Measurements from ENCODE around the gene TMEM222. TPM values are rescaled to one million over a fixed set of nuclear protein-coding genes. Genes with fewer than 3 reads are reported as not detected.

Gene TMEM222
- total RNA-seq, 2 experiments from 2014 or later = 33.7 to 35.7 TPM

DNA sequence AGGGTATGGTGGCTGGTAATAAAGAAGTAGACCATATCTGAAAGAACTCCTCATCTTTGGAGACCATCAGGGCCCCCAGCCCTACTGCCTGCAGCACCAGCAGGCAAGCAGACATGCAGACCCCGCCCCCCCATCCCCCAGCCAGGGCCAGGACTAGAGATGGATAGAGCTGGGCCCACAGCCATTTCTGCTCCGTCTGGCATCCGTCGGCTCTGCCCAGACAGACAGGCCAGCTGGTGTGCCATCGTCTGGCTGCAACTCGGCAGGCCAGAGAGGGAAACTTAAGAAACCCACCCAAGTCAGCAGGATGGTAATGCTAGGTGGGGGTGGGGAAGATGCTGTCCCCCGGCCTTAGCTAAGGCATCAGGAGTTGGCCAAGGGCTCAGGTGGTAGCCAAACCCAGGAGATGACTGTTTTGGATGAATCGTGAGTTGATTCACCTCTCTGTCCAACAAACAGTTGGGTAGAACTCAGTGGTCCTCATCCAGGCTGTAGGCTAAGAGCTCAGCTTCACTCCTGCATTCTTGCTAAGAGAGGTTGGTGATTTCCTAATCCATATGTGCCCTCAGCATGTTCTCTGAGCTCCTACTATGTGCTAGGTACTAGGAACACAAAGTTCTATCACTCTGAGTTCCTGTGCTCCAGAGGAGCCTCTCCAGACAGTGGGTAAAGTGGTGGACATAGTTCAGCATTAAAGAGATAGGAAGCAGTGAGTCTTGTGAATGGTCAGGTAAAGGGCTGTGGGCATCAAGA is 23.2 kb upstream of the TMEM222 start:
- CTCF ChIA-PET = interaction anchor here (1.4 to 9.2 kb wide), 10 partner anchors 16 to 371 kb away, joined by 3 to 133 read pairs (median 12); partner anchors contain the start of gene CD164L2

DNA sequence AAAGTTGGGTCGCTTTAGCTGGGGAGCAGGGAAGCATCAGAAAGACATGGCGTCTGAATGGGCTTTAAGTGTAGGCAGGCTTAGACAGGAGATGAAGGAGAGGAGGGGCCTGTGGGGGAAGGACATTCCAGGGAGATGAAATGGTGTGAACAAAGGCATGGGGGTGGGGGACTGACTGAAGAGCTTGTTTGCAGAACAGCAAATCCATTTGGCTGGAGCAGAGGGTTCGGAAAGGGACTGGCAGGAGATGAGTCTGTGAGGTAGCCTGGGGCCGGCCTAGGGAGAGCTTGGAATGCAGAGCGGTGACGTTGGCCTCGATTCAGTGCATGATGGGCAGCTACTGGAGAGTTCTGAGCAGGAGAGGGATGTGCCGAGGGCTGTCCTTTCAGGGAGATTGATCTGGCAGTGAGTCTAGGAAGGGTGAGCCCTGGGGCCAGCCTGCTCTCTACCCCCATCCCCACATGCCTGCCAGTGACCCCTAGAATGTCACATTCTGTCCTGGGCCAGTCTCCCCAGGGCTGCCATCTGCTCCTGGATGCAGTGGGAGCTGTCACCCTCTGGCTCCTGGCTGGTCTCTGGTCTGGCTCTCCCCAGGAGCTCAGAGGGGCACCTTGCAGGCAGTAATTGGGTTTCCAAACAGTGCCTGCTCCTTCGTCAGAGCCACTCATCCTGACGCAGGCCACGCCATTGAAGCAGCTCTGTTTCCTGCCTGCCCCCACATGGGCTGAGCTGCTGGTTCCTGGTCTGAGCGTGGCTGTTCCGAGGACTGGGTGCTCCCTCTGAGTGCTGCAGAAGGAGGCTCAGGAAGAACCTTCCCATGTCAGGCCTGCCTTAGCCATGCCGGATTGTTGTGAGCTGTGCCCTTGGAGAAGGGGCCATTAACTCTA is 22.3 kb upstream of the TMEM222 start:
- ChIA-PET CTCF (interaction anchor here (0.6 to 9.2 kb wide), 20 partner anchors 10 to 372 kb away, joined by 3 to 133 read pairs (median 6); partner anchors contain the start of genes CD164L2, IFI6 and MAP3K6), POLR2A (interaction anchor here (0.6 to 3.5 kb wide), 4 partner anchors 15 to 96 kb away, joined by 3 to 24 read pairs (median 3); no protein-coding TSS in a partner anchor)
- DNase-seq = no peak
- Mint-ChIP-seq H3K36me3 (ENCODE audit: low read depth) (peaks cover 18% of the 10 kb centered on the region), H3K27ac (no peak overlapping the region), H3K4me1 (peaks cover 4% of the 10 kb centered on the region), H3K4me3 (no peak overlapping the region), H3K9me3 (no peaks in the 10 kb centered on the region), H3K27me3 (no peaks in the 10 kb centered on the region)

More for the DNA sequence above, 23.2 kb upstream of the TMEM222 start:
- no peak overlapping the region for H3K27ac Mint-ChIP-seq
- H3K4me3 Mint-ChIP-seq = no peak overlapping the region
- H3K36me3 Mint-ChIP-seq (ENCODE audit: low read depth) = peaks cover 20% of the 10 kb centered on the region
- H3K4me1 Mint-ChIP-seq = peaks cover 4% of the 10 kb centered on the region
- no peak for DNase-seq
- POLR2A ChIA-PET = interaction anchor here (0.6 to 3.5 kb wide), 2 partner anchors 15 to 97 kb away, joined by 3 to 24 read pairs; no protein-coding TSS in a partner anchor
- H3K9me3 Mint-ChIP-seq = no peaks in the 10 kb centered on the region
- H3K27me3 Mint-ChIP-seq = no peaks in the 10 kb centered on the region

DNA sequence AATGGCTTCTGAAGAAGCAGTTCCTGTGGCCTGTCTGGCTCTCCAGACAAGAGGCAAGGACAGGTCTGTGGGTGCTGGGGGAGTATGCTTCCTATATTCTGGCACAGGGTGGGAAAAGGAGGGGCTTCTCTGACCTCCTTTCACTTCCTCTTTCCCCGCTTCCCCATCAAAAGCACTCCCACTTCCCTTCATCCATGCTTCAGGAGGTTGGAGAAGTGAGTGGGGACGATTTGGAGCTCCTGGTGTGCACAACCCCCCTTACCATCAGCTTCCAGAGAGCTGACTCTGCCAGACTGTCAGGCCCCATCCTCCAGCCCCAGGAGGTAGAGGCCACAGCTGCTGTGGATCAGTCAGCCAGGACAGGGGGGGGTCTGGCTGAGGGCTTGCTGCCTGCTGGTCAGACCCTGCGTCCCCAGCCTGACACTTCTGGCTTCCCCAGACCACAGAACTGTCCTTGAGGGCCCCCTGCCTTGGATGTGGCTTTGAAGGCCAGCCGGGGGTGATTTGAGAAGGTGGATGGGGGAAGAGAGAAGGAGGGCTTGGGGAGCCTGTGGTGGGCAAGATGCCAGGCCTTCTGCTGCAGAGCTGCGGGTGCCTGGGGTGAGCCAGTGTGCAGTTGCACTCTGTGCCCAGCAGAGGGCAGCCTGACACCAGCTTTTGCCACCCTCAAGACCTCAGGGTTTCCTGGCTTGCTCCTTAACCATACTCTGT is 21.5 kb upstream of the TMEM222 start:
- ChIA-PET POLR2A (interaction anchor here (0.7 to 3.5 kb wide), 4 partner anchors 65 to 99 kb away, joined by 3 to 24 read pairs (median 4); no protein-coding TSS in a partner anchor), CTCF (interaction anchor here (0.6 to 9.2 kb wide), 28 partner anchors 9 to 372 kb away, joined by 3 to 133 read pairs (median 6); partner anchors contain the start of genes AHDC1, CD164L2, IFI6 and MAP3K6)
- peak; percentile 78 for DNase-seq
- Mint-ChIP-seq H3K27me3 (no peaks in the 10 kb centered on the region), H3K4me1 (peaks cover 4% of the 10 kb centered on the region), H3K9me3 (no peaks in the 10 kb centered on the region), H3K4me3 (no peak overlapping the region), H3K36me3 (ENCODE audit: low read depth) (peaks cover 15% of the 10 kb centered on the region), H3K27ac (no peak overlapping the region)

DNA sequence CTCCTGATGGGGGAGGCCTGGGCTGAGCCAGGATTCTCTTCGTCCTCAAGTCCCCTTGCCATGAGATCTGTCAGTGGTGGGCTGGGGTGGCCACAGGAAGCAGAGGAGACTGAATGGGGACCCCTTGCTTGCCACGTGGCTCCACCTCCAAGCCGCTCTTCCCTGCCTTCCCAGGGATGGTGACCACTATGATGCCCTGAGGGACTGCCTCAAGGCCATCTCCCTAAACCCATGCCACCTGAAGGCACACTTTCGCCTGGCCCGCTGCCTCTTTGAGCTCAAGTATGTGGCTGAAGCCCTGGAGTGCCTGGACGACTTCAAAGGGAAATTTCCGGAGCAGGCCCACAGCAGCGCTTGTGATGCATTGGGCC is 20.9 kb upstream of the TMEM222 start:
- Mint-ChIP-seq H3K27me3 (no peaks in the 10 kb centered on the region), H3K9me3 (no peaks in the 10 kb centered on the region), H3K4me1 (peaks cover 4% of the 10 kb centered on the region), H3K4me3 (no peak overlapping the region), H3K36me3 (ENCODE audit: low read depth) (peaks cover 15% of the 10 kb centered on the region), H3K27ac (no peak overlapping the region)
- DNase-seq = no peak
- ChIA-PET CTCF (interaction anchor here (0.6 to 9.2 kb wide), 27 partner anchors 9 to 371 kb away, joined by 3 to 133 read pairs (median 5); partner anchors contain the start of genes AHDC1, CD164L2, IFI6 and MAP3K6), POLR2A (interaction anchor here (1.0 to 3.5 kb wide), 3 partner anchors 64 to 98 kb away, joined by 3 to 24 read pairs (median 4); no protein-coding TSS in a partner anchor)

DNA sequence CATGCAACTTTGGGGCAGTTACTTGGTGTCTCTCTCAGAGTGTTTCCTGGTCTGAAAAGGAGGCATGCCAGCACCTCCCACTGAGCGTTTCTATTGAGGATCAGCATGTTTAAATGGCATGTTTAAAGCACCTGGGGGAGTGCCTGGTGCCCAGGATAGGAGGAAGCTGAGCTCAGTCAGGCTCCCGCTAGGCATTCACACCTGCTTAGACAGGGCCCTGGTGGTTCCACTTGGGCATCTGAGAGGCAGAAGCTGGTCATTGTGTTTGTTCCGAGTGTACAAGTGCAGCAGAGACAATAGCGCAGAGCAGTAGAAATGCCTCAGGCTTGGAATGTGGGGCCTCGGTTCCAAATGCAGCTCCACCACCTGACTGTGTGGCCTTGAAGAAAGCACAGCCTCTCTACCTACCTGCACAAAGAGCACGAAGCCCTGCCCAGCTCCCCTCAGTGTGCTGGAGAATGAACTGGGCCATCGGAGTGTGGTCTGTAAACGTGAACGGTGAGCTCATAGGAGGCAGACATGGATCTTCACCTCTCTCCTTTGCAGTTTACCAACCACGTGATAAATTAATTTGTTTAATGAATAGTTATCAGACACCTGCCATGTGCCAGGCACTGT is 20.3 kb upstream of the TMEM222 start:
- H3K4me1 Mint-ChIP-seq = no peaks in the 10 kb centered on the region
- ChIA-PET POLR2A (interaction anchor here (1.2 to 3.5 kb wide), 3 partner anchors 64 to 94 kb away, joined by 3 to 24 read pairs (median 3); no protein-coding TSS in a partner anchor), CTCF (interaction anchor here (0.6 to 9.2 kb wide), 26 partner anchors 8 to 361 kb away, joined by 3 to 123 read pairs (median 4); partner anchors contain the start of genes AHDC1 and CD164L2)
- no peaks in the 10 kb centered on the region for H3K9me3 Mint-ChIP-seq
- no peak overlapping the region for H3K27ac Mint-ChIP-seq
- no peaks in the 10 kb centered on the region for H3K27me3 Mint-ChIP-seq
- peaks cover 11% of the 10 kb centered on the region for H3K36me3 Mint-ChIP-seq (ENCODE audit: low read depth)
- no peak overlapping the region for H3K4me3 Mint-ChIP-seq
- no peak for DNase-seq

DNA sequence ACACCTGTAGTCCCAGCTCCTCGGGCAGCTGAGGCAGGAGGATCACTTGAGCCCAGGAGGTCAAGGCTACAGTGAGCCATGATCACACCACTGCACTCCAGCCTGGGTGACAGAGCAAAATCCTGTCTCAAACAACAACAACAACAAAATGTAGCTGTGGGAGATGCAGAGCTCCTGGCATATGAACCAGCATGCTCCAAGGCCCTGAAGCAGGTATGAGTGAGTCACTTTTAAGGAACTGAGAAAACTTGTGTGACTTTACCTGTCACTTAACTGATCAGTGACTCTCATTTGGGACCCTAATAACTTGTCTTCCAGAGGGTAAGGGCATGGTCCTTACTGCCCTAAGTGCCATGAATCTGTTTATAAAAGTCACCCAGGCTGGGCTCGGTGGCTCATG is 19.4 kb upstream of the TMEM222 start:
- H3K9me3 Mint-ChIP-seq = no peaks in the 10 kb centered on the region
- no peak overlapping the region for H3K27ac Mint-ChIP-seq
- POLR2A ChIA-PET = interaction anchor here (1.2 to 1.3 kb wide), 2 partner anchors 63 to 89 kb away, joined by 3 read pairs; no protein-coding TSS in a partner anchor

DNA sequence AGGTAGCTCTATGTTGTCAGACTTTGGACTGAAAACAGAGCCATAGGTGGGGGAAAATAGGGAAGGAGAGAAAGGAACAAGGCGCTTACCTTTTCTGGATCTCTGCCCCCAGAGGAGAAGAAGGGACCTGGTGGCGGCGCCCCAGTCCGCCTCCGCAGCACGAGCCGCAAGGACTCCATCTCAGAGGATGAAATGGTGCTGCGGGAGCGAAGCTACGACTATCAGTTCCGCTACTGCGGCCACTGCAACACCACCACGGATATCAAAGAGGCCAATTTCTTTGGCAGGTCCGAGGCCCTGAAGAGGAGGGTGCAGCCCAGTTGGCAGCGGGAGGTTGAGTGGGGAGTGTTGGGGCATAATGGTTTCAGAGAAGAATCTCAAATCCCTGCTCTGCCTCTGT is 18.5 kb upstream of the TMEM222 start:
- peaks cover 11% of the 10 kb centered on the region for H3K36me3 Mint-ChIP-seq (ENCODE audit: low read depth)
- ChIA-PET CTCF (interaction anchor here (0.6 to 9.2 kb wide), 4 partner anchors 81 to 178 kb away, joined by 4 to 123 read pairs (median 7); partner anchors contain the start of gene CD164L2), POLR2A (no interaction called here)
- no peaks in the 10 kb centered on the region for H3K27me3 Mint-ChIP-seq
- no peaks in the 10 kb centered on the region for H3K9me3 Mint-ChIP-seq
- no peak overlapping the region for H3K4me3 Mint-ChIP-seq
- no peak for DNase-seq
- H3K27ac Mint-ChIP-seq = no peak overlapping the region
- no peaks in the 10 kb centered on the region for H3K4me1 Mint-ChIP-seq

More for the DNA sequence above, 19.4 kb upstream of the TMEM222 start:
- Mint-ChIP-seq H3K36me3 (ENCODE audit: low read depth) (peaks cover 11% of the 10 kb centered on the region), H3K4me3 (no peak overlapping the region), H3K4me1 (no peaks in the 10 kb centered on the region), H3K27me3 (no peaks in the 10 kb centered on the region)
- CTCF ChIA-PET = interaction anchor here (0.7 to 9.2 kb wide), 15 partner anchors 10 to 360 kb away, joined by 3 to 123 read pairs (median 4); partner anchors contain the start of gene CD164L2
- no peak for DNase-seq

DNA sequence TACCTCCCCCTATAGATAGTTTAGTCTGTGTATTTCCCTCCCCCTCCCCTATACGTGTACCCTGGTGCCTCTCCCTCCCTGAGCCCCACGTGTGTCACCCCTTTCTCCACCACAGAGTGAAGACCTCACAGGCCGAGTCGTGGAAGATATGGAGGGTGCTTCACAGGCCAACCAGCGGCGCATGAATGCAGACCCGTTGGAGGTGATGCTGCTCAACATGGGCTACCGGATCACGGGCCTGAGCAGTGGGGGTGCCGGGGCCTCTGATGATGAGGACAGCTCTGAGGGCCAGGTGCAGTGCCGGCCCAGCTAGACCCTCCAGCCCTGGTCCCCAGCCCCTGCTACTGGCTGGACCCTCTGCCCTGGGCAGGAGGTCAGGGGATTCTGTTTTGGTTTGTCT is 15.9 kb upstream of the TMEM222 start:
- H3K4me1 Mint-ChIP-seq = no peaks in the 10 kb centered on the region
- H3K4me3 Mint-ChIP-seq = no peak overlapping the region
- H3K9me3 Mint-ChIP-seq = no peaks in the 10 kb centered on the region
- ChIA-PET CTCF (no interaction called here), POLR2A (no interaction called here)
- H3K27me3 Mint-ChIP-seq = no peaks in the 10 kb centered on the region
- H3K36me3 Mint-ChIP-seq (ENCODE audit: low read depth) = peaks cover 4% of the 10 kb centered on the region
- H3K27ac Mint-ChIP-seq = no peak overlapping the region
- no peak for DNase-seq

DNA sequence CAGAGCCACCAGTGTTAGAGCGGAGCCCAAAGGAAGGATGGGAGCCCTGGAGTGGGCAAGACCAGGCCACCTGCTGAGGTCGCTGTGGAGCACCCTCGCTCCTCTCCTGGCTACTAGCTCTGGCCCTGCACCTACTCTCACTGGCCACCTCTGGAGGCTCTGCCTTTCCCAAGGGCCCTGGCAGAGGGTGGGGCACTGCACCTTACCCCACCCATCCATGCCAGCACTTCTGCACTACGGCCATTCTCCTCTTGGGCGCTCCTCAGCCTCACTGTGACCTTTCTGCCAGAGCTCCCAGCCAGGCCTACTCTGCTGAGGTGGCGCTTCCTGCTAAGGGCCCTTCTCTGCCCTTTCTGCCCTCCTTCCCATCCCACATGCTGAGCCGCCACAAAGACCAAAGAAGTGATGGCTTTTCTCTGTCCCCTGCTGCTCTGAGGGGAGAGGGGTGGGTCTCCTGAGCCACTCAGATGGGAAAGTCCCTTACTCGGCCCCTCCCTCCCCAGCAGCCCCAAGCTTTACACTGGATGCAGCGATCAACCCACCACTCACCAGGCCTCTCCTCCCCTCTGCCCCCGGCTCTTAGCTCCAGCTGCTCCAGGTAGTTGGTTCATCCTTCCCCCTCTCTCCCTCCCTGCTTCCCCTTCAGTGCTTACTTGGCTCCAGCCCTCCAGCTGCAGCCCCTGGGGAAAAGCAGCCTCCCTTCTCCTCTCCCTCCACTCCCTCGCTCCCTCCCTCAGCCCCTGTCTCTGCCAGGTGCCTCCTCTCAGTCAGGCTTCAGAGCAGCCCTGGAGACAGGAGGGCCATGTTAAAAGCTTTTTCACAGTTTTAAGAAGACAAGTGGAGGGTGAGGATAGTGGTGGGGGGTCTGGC is 14.8 kb upstream of the TMEM222 start:
- H3K4me1 Mint-ChIP-seq = no peaks in the 10 kb centered on the region
- no peaks in the 10 kb centered on the region for H3K9me3 Mint-ChIP-seq
- ChIA-PET POLR2A (interaction anchor here (1.0 kb wide), 1 partner anchor 88 kb away, joined by 3 read pairs; no protein-coding TSS in a partner anchor), CTCF (interaction anchor here (0.8 to 1.4 kb wide), 2 partner anchors 10 to 11 kb away, joined by 4 read pairs; no protein-coding TSS in a partner anchor)
- no peak overlapping the region for H3K27ac Mint-ChIP-seq
- peaks cover 2% of the 10 kb centered on the region for H3K36me3 Mint-ChIP-seq (ENCODE audit: low read depth)
- H3K27me3 Mint-ChIP-seq = no peaks in the 10 kb centered on the region
- H3K4me3 Mint-ChIP-seq = no peak overlapping the region
- no peak for DNase-seq

DNA sequence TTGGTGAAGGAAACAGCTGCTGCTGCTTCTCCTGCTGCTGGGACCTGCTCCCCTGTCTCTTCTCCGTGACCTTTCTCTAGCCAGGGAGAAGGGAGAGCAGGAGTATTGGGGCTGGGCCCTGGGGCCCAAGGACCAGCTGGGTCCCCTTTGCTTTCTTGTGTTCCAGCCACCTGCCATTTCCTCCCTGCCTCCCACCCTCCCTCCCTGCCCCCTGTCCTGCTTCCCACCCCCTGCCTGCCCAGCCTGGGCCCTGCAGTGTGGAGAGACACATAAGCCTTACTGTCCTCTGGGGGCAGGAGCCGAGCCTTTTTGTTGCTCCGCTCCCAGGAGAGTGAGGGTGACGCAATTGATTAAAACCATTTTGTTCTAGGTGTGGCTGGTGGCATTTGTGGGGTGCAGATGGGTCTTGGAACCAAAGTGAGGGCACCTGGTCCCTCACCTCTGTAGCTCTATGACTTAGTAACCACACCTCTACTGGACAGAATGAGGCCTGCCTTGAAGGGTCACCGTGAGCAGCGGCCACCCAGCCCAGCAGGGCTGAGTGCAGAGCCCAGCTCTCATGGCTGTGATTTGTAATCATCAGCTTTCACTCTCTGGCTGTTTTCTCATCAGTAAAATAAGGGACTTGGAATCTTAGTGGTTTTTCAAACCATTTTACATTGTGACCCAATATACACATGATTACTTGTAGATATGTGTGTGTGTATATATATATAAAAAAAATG is 13.9 kb upstream of the TMEM222 start:
- Mint-ChIP-seq H3K27me3 (peaks cover 2% of the 10 kb centered on the region), H3K27ac (no peak overlapping the region), H3K4me3 (no peak overlapping the region), H3K9me3 (no peaks in the 10 kb centered on the region), H3K4me1 (no peaks in the 10 kb centered on the region), H3K36me3 (ENCODE audit: low read depth) (no peaks in the 10 kb centered on the region)
- CTCF ChIA-PET = interaction anchor here (0.6 to 2.2 kb wide), 5 partner anchors 11 to 876 kb away, joined by 3 to 18 read pairs (median 4); partner anchors contain the start of gene DHDDS
- POLR2A ChIA-PET = interaction anchor here (1.0 kb wide), 1 partner anchor 87 kb away, joined by 3 read pairs; no protein-coding TSS in a partner anchor
- DNase-seq = no peak

All from activated CD4-positive, alpha-beta memory T cell treated with anti-CD3 and anti-CD28 coated beads, Interleukin-2, amount 10 ng/mL, durations not matched to agents 7 days and 5 days (primary cell).